GM12892 (cell line): Measurements from ENCODE around the gene OR2F1.

Experiments used
- POLR2A ChIP-seq: IDR thresholded peaks from 2 replicates; pipeline ENCODE4 v1.6.1; 2011; ENCODE audit warnings: low read depth, low read length, control low read depth
- POLR2AphosphoS5 ChIP-seq: IDR thresholded peaks from 2 replicates; pipeline ENCODE4 v1.6.1; 2011; ENCODE audit warnings: low read depth, low read length, control low read depth
- TAF1 ChIP-seq: IDR thresholded peaks from 2 replicates; pipeline ENCODE4 v1.6.1; 2011; ENCODE audit warnings: low read depth, mild to moderate bottlenecking, control low read depth, low read length, borderline replicate concordance

- TF ChIP-seq POLR2A (no peak), POLR2AphosphoS5 (no peak), TAF1 (no peak)
These were observed 44.0 kb upstream of the OR2F1 start for GRCh38 chr7:143910473-143911248.
